Measurements from ENCODE around the gene KCNK5. TPM values are rescaled to one million over a fixed set of nuclear protein-coding genes. Genes with fewer than 3 reads are reported as not detected.

Gene KCNK5
- total RNA-seq, 2 experiments from 2014 or later: 12.0 TPM

- ChIA-PET CTCF (interaction anchor here (0.9 kb wide), 1 partner anchor 66 kb away, joined by 3 read pairs; no protein-coding TSS in a partner anchor), POLR2A (no interaction called here)
- no peak overlapping the region for H3K4me3 Mint-ChIP-seq
- H3K36me3 Mint-ChIP-seq (ENCODE audit: low read depth): no peaks in the 10 kb centered on the region
- H3K4me1 Mint-ChIP-seq (ENCODE audit: low read depth): peaks cover 4% of the 10 kb centered on the region
- H3K27ac Mint-ChIP-seq: no peak overlapping the region
- no peak for DNase-seq
- peaks cover 2% of the 10 kb centered on the region for H3K27me3 Mint-ChIP-seq (ENCODE audit: low read depth)
- no peaks in the 10 kb centered on the region for H3K9me3 Mint-ChIP-seq (ENCODE audit: insufficient read depth)
- no peak for ATAC-seq
These were observed 7.5 kb upstream of the KCNK5 start for GRCh38 chr6:39236742-39237141.

DNA sequence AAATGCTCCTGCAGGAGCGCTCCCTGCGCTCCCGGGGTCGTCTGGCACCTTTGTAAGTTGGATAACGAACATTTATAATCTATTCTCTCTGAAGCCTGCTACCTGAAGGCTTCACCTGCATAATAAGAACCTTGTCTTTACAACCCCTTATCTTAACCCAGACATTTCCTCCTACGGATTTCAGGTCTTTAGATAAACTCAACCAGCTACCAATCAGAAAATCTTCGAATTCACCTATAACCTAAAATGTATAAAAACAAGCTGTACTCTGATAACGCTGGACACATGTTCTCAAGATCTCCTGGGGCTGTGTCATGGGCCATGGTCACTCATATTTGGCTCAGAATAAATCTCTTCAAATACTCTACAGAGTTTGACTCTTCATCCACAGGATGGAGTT, 4.1 kb upstream of the KCNK5 start:
- no peaks in the 10 kb centered on the region for H3K9me3 Mint-ChIP-seq (ENCODE audit: insufficient read depth)
- no peak for ATAC-seq
- DNase-seq: no peak
- ChIA-PET POLR2A (no interaction called here), CTCF (interaction anchor here (1.2 to 1.8 kb wide), 2 partner anchors 11 to 70 kb away, joined by 4 read pairs; no protein-coding TSS in a partner anchor)
- H3K27me3 Mint-ChIP-seq (ENCODE audit: low read depth): peaks cover 2% of the 10 kb centered on the region
- H3K4me3 Mint-ChIP-seq: no peak overlapping the region
- no peaks in the 10 kb centered on the region for H3K36me3 Mint-ChIP-seq (ENCODE audit: low read depth)
- H3K27ac Mint-ChIP-seq: no peak overlapping the region
- peaks cover 13% of the 10 kb centered on the region for H3K4me1 Mint-ChIP-seq (ENCODE audit: low read depth)

- H3K36me3 Mint-ChIP-seq (ENCODE audit: low read depth): peaks cover 7% of the 10 kb centered on the region
- no peak overlapping the region for H3K4me3 Mint-ChIP-seq
- H3K9me3 Mint-ChIP-seq (ENCODE audit: insufficient read depth): no peaks in the 10 kb centered on the region
- H3K27ac Mint-ChIP-seq: no peak overlapping the region
- H3K27me3 Mint-ChIP-seq (ENCODE audit: low read depth): peaks cover 2% of the 10 kb centered on the region
- ChIA-PET POLR2A (no interaction called here), CTCF (interaction anchor here (4.0 kb wide), 1 partner anchor 12 kb away, joined by 27 read pairs; no protein-coding TSS in a partner anchor)
- no peak for ATAC-seq
- H3K4me1 Mint-ChIP-seq (ENCODE audit: low read depth): peaks cover 29% of the 10 kb centered on the region
- no peak for DNase-seq
These were observed 2.4 kb upstream of the KCNK5 start for GRCh38 chr6:39231521-39232243.

DNA sequence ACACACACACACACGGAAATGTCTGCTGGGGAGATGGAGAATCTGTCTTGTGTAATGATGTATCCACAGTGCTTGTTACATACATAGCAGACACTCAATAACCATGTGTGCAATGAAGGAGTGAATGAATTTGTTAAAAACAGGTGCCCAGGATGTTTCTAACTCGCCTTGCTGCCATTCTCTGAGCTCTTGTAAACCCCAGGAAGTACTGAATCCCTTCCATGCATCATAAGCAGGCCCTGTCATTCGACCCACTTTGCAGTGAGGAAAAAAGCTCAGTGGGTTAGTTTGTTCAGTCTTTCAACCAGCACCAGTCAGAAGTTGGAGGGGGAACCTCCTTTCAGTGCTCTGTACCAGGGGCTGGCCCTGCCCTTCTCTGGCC, 1.4 kb upstream of the KCNK5 start:
- no peak for ATAC-seq
- POLR2A ChIA-PET: no interaction called here
- Mint-ChIP-seq H3K4me3 (no peak overlapping the region), H3K27ac (no peak overlapping the region), H3K27me3 (ENCODE audit: low read depth) (no peaks in the 10 kb centered on the region), H3K36me3 (ENCODE audit: low read depth) (peaks cover 14% of the 10 kb centered on the region), H3K4me1 (ENCODE audit: low read depth) (peaks cover 36% of the 10 kb centered on the region), H3K9me3 (ENCODE audit: insufficient read depth) (no peaks in the 10 kb centered on the region)
- no peak for DNase-seq
- CTCF ChIA-PET: interaction anchor here (1.0 to 4.0 kb wide), 5 partner anchors 11 to 358 kb away, joined by 3 to 32 read pairs (median 5); no protein-coding TSS in a partner anchor

DNA sequence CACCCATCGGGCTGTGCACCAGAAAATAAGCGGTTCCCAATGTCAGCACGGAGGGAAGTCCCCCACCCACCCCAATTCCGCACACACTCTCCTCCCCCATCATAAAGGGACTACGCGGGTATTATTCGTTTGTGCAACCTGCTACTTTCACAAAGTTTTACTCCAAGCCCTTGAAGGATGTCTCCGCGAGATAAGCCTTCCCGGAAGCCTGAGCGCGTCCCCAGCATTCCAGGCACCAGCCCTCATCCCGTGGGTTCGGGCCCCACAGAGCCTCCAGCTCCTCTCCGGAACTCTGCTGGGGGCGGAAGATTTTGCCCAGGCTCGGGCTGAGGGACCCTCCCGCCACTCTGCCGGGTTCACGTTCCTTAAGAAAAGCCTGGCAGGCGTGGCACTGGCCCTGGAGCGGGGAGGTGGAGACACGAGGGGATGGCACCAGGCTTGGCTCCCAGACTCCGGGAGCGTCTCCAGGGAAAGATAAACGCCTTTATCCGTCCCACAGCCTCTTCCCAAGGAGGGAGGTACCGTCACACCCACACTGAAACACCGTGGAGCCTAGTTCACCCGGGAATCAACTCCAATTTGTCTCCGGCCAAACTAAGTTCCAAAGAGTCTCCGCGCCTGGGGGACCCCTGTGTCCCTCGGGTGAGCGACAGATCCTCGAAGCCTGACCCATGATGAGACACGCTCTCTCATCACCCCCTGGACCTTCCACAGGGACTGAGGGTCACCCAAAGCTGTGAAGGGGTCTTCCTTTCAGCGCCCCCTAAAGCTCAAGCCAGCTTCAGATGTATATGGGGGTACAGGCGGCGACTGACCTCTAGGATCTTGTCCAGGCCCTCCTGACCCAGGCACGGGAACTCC, 934 bp downstream of the KCNK5 start:
- peak overlapping the region; percentile 88 for H3K4me3 Mint-ChIP-seq
- DNase-seq: no peak
- peak overlapping the region; percentile 94 for H3K27ac Mint-ChIP-seq
- peaks cover 59% of the 10 kb centered on the region for H3K4me1 Mint-ChIP-seq (ENCODE audit: low read depth)
- peaks cover 32% of the 10 kb centered on the region for H3K36me3 Mint-ChIP-seq (ENCODE audit: low read depth)
- CTCF ChIA-PET: interaction anchor here (0.7 to 4.0 kb wide), 9 partner anchors 9 to 74 kb away, joined by 3 to 32 read pairs (median 6); no protein-coding TSS in a partner anchor
- no peak for ATAC-seq
- POLR2A ChIA-PET: interaction anchor here (0.7 to 2.4 kb wide), 3 partner anchors 9 to 114 kb away, joined by 5 to 11 read pairs (median 9); partner anchors contain the start of gene SAYSD1
- H3K9me3 Mint-ChIP-seq (ENCODE audit: insufficient read depth): no peaks in the 10 kb centered on the region
- H3K27me3 Mint-ChIP-seq (ENCODE audit: low read depth): no peaks in the 10 kb centered on the region

DNA sequence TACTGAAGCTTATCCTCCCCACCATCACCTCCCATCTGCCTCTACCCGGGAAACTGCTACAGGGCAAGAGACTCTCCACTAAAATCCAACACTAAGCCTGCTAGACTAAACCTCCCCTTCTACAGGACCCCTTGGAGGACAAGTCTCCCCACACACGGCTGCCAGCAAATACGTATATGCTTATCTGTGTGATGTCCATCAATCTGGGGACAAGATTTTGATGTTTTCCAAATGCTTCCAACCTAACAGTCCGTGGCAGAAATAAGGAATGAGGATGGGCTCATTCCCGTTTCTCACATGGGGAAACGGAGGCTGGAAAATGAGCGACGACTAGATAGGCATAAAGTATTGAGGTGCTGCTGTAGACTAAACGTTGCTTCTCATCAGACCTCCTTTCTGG, 1.8 kb downstream of the KCNK5 start:
- CTCF ChIA-PET: interaction anchor here (2.2 to 2.4 kb wide), 2 partner anchors 10 to 75 kb away, joined by 6 to 11 read pairs; no protein-coding TSS in a partner anchor
- H3K27me3 Mint-ChIP-seq (ENCODE audit: low read depth): no peaks in the 10 kb centered on the region
- H3K4me1 Mint-ChIP-seq (ENCODE audit: low read depth): peaks cover 67% of the 10 kb centered on the region
- peaks cover 41% of the 10 kb centered on the region for H3K36me3 Mint-ChIP-seq (ENCODE audit: low read depth)
- H3K27ac Mint-ChIP-seq: peak overlapping the region; percentile 94
- H3K9me3 Mint-ChIP-seq (ENCODE audit: insufficient read depth): no peaks in the 10 kb centered on the region
- POLR2A ChIA-PET: interaction anchor here (2.0 to 2.4 kb wide), 2 partner anchors 11 to 113 kb away, joined by 9 to 11 read pairs; partner anchors contain the start of gene SAYSD1
- DNase-seq (no peak), ATAC-seq (no peak)
- peak overlapping the region; percentile 88 for H3K4me3 Mint-ChIP-seq

- peak overlapping the region; percentile 94 for H3K27ac Mint-ChIP-seq
These were observed 2.5 kb downstream of the KCNK5 start for GRCh38 chr6:39226639-39227329.

GRCh38 chr6:39225946-39226437, 3.3 kb downstream of the KCNK5 start:
- H3K27me3 Mint-ChIP-seq (ENCODE audit: low read depth): no peaks in the 10 kb centered on the region
- ChIA-PET CTCF (interaction anchor here (1.0 to 2.4 kb wide), 5 partner anchors 9 to 77 kb away, joined by 3 to 11 read pairs (median 6); no protein-coding TSS in a partner anchor), POLR2A (no interaction called here)
- ATAC-seq (peak; percentile 50), DNase-seq (peak; percentile 89)
- H3K4me3 Mint-ChIP-seq: peak overlapping the region; percentile 88
- peaks cover 82% of the 10 kb centered on the region for H3K4me1 Mint-ChIP-seq (ENCODE audit: low read depth)
- H3K9me3 Mint-ChIP-seq (ENCODE audit: insufficient read depth): no peaks in the 10 kb centered on the region
- H3K27ac Mint-ChIP-seq: peak overlapping the region; percentile 94
- peaks cover 55% of the 10 kb centered on the region for H3K36me3 Mint-ChIP-seq (ENCODE audit: low read depth)

More at GRCh38 chr6:39226639-39227329, 2.5 kb downstream of the KCNK5 start:
- H3K4me1 Mint-ChIP-seq (ENCODE audit: low read depth): peaks cover 74% of the 10 kb centered on the region
- ATAC-seq (no peak), DNase-seq (no peak)
- ChIA-PET CTCF (interaction anchor here (1.0 to 2.4 kb wide), 4 partner anchors 10 to 76 kb away, joined by 3 to 11 read pairs (median 4); no protein-coding TSS in a partner anchor), POLR2A (interaction anchor here (2.0 to 2.4 kb wide), 2 partner anchors 10 to 112 kb away, joined by 9 to 11 read pairs; partner anchors contain the start of gene SAYSD1)
- H3K27me3 Mint-ChIP-seq (ENCODE audit: low read depth): no peaks in the 10 kb centered on the region
- peak overlapping the region; percentile 88 for H3K4me3 Mint-ChIP-seq
- H3K9me3 Mint-ChIP-seq (ENCODE audit: insufficient read depth): no peaks in the 10 kb centered on the region
- peaks cover 48% of the 10 kb centered on the region for H3K36me3 Mint-ChIP-seq (ENCODE audit: low read depth)

DNA sequence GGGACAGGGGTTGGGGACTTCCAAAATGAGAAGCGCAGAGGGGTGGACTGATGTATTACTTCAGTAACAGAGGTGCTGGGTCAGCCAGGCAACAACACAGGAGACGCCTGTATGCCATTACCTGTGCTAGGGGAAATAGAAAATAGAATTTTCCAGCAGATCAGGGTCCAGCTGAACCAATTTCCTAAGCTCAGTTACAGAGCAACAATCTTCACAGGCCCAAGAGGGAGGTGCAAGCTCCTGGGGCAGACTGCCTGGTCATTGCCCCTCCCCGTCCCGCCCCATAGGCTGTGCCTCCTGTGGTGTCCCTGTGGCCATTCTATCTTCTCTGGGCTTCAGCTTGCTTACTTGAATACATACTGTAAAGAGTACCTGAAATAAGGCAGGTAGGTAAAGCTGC, 3.7 kb downstream of the KCNK5 start:
- ATAC-seq (peak; percentile 12), DNase-seq (no peak)
- peaks cover 57% of the 10 kb centered on the region for H3K36me3 Mint-ChIP-seq (ENCODE audit: low read depth)
- peak overlapping the region; percentile 94 for H3K27ac Mint-ChIP-seq
- H3K4me3 Mint-ChIP-seq: peak overlapping the region; percentile 88
- POLR2A ChIA-PET: no interaction called here
- CTCF ChIA-PET: interaction anchor here (1.3 to 2.4 kb wide), 4 partner anchors 8 to 77 kb away, joined by 3 to 11 read pairs (median 8); no protein-coding TSS in a partner anchor
- no peaks in the 10 kb centered on the region for H3K27me3 Mint-ChIP-seq (ENCODE audit: low read depth)
- H3K9me3 Mint-ChIP-seq (ENCODE audit: insufficient read depth): no peaks in the 10 kb centered on the region
- H3K4me1 Mint-ChIP-seq (ENCODE audit: low read depth): peaks cover 84% of the 10 kb centered on the region

- H3K36me3 Mint-ChIP-seq (ENCODE audit: low read depth): peaks cover 61% of the 10 kb centered on the region
- POLR2A ChIA-PET: no interaction called here
- H3K27ac Mint-ChIP-seq: peak overlapping the region; percentile 94
- H3K9me3 Mint-ChIP-seq (ENCODE audit: insufficient read depth): no peaks in the 10 kb centered on the region
- CTCF ChIA-PET: interaction anchor here (0.9 to 2.3 kb wide), 3 partner anchors 58 to 85 kb away, joined by 3 to 9 read pairs (median 3); no protein-coding TSS in a partner anchor
- H3K4me1 Mint-ChIP-seq (ENCODE audit: low read depth): peaks cover 88% of the 10 kb centered on the region
- DNase-seq: no peak
- no peak for ATAC-seq
- H3K27me3 Mint-ChIP-seq (ENCODE audit: low read depth): no peaks in the 10 kb centered on the region
- peak overlapping the region; percentile 17 for H3K4me3 Mint-ChIP-seq
These were observed 4.6 kb downstream of the KCNK5 start for GRCh38 chr6:39224523-39225182.
